HepG2 (cell line): Measurements from ENCODE around the gene FN1. TPM values are rescaled to one million over a fixed set of nuclear protein-coding genes. Genes with fewer than 3 reads are reported as not detected.

Source experiments
- ARID3A ChIP-seq: IDR thresholded peaks from 2 replicates; pipeline ENCODE4 v1.6.1; 2012; ENCODE audit warnings: low read depth, low read length, improper control_type of control experiment
- DMAP1 ChIP-seq: IDR thresholded peaks from 2 replicates; pipeline ENCODE4 v1.6.1; 2016
- HNF1A ChIP-seq, 2 experiments: sonication (generic) in 1 of 2; formaldehyde crosslinking in 1 of 2; IDR thresholded peaks; 2 replicates each; pipeline versions ENCODE4 v1.4.0 to v1.6.1; 2016 to 2020; ENCODE audit warnings: borderline replicate concordance in 1 of 2, low read depth in 1 of 2, mild to moderate bottlenecking in 1 of 2, missing genetic modification reagents in 1 of 2
- JARID2 ChIP-seq: sonication (generic); formaldehyde crosslinking; IDR thresholded peaks from 2 replicates; pipeline ENCODE4 v1.8.1; 2023; ENCODE audit warnings: missing genetic modification reagents, inconsistent platforms; ENCODE audit not compliant: insufficient replicate concordance
- MAFF ChIP-seq: IDR thresholded peaks from 2 replicates; pipeline ENCODE4 v1.6.1; 2011; ENCODE audit warnings: low read depth, low read length, improper control_type of control experiment
- MLXIP ChIP-seq: sonication (generic); formaldehyde crosslinking; IDR thresholded peaks from 2 replicates; pipeline ENCODE4 v1.9.0; 2021; ENCODE audit warnings: missing genetic modification reagents, borderline replicate concordance
- NCOA5 ChIP-seq: sonication (generic); formaldehyde crosslinking; IDR thresholded peaks from 2 replicates; pipeline ENCODE4 v1.4.0; 2020; ENCODE audit warnings: missing genetic modification reagents
- NKX3-1 ChIP-seq: sonication (generic); formaldehyde crosslinking; IDR thresholded peaks from 2 replicates; pipeline ENCODE4 v1.5.0; 2020; ENCODE audit warnings: missing genetic modification reagents
- PHB2 ChIP-seq: fragments of 450-650 bp; IDR thresholded peaks from 2 replicates; pipeline ENCODE4 v1.6.1; 2018; ENCODE audit not compliant: partially characterized antibody
- PPARG ChIP-seq: conservative IDR thresholded peaks from 2 replicates; pipeline ENCODE4 v1.6.1; 2016; ENCODE audit warnings: missing biosample characterization, missing genetic modification reagents
- SOX5 ChIP-seq: IDR thresholded peaks from 2 replicates; pipeline ENCODE4 v1.6.1; 2016; ENCODE audit warnings: borderline replicate concordance
- SP5 ChIP-seq: IDR thresholded peaks from 2 replicates; pipeline ENCODE4 v1.6.1; 2016; ENCODE audit warnings: low read depth, borderline replicate concordance
- SRY ChIP-seq: sonication (generic); formaldehyde crosslinking; IDR thresholded peaks from 2 replicates; pipeline ENCODE4 v1.8.0; 2022; ENCODE audit warnings: mild to moderate bottlenecking, missing genetic modification reagents
- ZBTB42 ChIP-seq: sonication (generic); formaldehyde crosslinking; IDR thresholded peaks from 2 replicates; pipeline ENCODE4 v1.5.0; 2020; ENCODE audit warnings: mild to moderate bottlenecking, missing genetic modification reagents
- ZGPAT ChIP-seq: IDR thresholded peaks from 2 replicates; pipeline ENCODE4 v1.6.1; 2016; ENCODE audit warnings: mild to moderate bottlenecking
- ZNF180 ChIP-seq: sonication (generic); formaldehyde crosslinking; IDR thresholded peaks from 2 replicates; pipeline ENCODE4 v1.4.0; 2020; ENCODE audit warnings: low read depth, missing genetic modification reagents, borderline replicate concordance
- ZNF317 ChIP-seq: sonication (generic); formaldehyde crosslinking; IDR thresholded peaks from 2 replicates; pipeline ENCODE4 v1.5.0; 2020; ENCODE audit warnings: mild to moderate bottlenecking, missing genetic modification reagents
- ZNF501 ChIP-seq: sonication (generic); formaldehyde crosslinking; IDR thresholded peaks from 2 replicates; pipeline ENCODE4 v1.5.1; 2020; ENCODE audit warnings: mild to moderate bottlenecking, moderate library complexity, missing genetic modification reagents
- ZNF644 ChIP-seq: IDR thresholded peaks from 2 replicates; pipeline ENCODE4 v1.6.1; 2016; ENCODE audit warnings: low read depth
- ZNF703 ChIP-seq: sonication (generic); formaldehyde crosslinking; IDR thresholded peaks from 2 replicates; pipeline ENCODE4 v1.5.1; 2020; ENCODE audit warnings: missing genetic modification reagents, mild to moderate bottlenecking, moderate library complexity, borderline replicate concordance
- polyA plus RNA-seq, 8 experiments: library from polyadenylated mRNA; depleted of rRNA in 3 of 8; stranded (reverse) in 7 of 8; unstranded in 1 of 8; fragments of >200 nt; fragmentation: Illumina TruSeq in 4 of 8; extraction: Trizol in 4 of 8; gene quantifications; 2 replicates each; pipeline versions ENCODE4 v1.2.1 to v1.2.3, GENCODE V29; 2011 to 2016; ENCODE audit warnings: low read depth in 4 of 8, missing spikeins in 1 of 8, mixed read lengths in 1 of 8; ENCODE audit not compliant: insufficient read depth in 1 of 8
- total RNA-seq, 5 experiments: library from RNA; depleted of rRNA; stranded (reverse); fragments of >200 nt; fragmentation: Illumina TruSeq; extraction: Trizol; gene quantifications; 2 replicates each; pipeline ENCODE4 v1.2.3, GENCODE V29; 2016; ENCODE audit warnings: low read depth in 1 of 5

FN1 gene
- total and polyA plus RNA-seq, 2 of the 13 experiments (the other 11 are each of a cell fraction or from before 2014, with no cell fraction given): 1,847 to 6,471 TPM

GRCh38 chr2:215479536-215480240 lies 43.8 kb upstream of the FN1 start (continued):
- TF ChIP-seq ZNF703 (CRISPR knock-in tag): no peak
- TF ChIP-seq SOX5: peak; percentile 90
- TF ChIP-seq SRY (CRISPR knock-in tag): no peak
- TF ChIP-seq PHB2: no peak
- TF ChIP-seq NKX3-1 (CRISPR knock-in tag): peak; percentile 32; the same call in 1 of the 2 replicates
- TF ChIP-seq ZNF180 (CRISPR knock-in tag): no peak
- TF ChIP-seq ZNF501 (CRISPR knock-in tag): no peak; the same call in 1 of the 2 replicates
- peak; percentile 98 for TF ChIP-seq ZNF644
- TF ChIP-seq PPARG (CRISPR knock-in tag): 0 out of 2 replicates have a peak, but pooled peaks have one; percentile 50
- no peak for TF ChIP-seq DMAP1 (CRISPR knock-in tag)
- peak; percentile 52; the same call in 1 of the 2 replicates for TF ChIP-seq ZNF317 (CRISPR knock-in tag)
- no peak for TF ChIP-seq ARID3A
- TF ChIP-seq NCOA5 (CRISPR knock-in tag): no peak
- TF ChIP-seq JARID2 (CRISPR knock-in tag): no peak
- no peak for TF ChIP-seq HNF1A (IDR thresholded peaks at IDR 0.05; ENCODE audit: low read depth)
- TF ChIP-seq HNF1A (CRISPR knock-in tag; IDR thresholded peaks at IDR 0.05; ENCODE audit: borderline replicate concordance): peak; percentile 67; the same call in 1 of the 2 replicates
- TF ChIP-seq SP5 (CRISPR knock-in tag): peak; percentile 67; the same call in 1 of the 2 replicates
- peak; percentile 84 for TF ChIP-seq ZGPAT (CRISPR knock-in tag)
- TF ChIP-seq ZBTB42: no peak
- no peak for TF ChIP-seq MAFF
- no peak for TF ChIP-seq MLXIP (CRISPR knock-in tag)
